HepG2 (cell line): ENCODE results near the gene ABCG2. TPM values are rescaled to one million over a fixed set of nuclear protein-coding genes. Genes with fewer than 3 reads are reported as not detected.

Experiments
- ELF1 ChIP-seq: sonication (generic); formaldehyde crosslinking; IDR thresholded peaks from 2 replicates; pipeline ENCODE4 v1.4.0; 2020; ENCODE audit warnings: missing genetic modification reagents
- FOXK1 ChIP-seq: sonication (generic); formaldehyde crosslinking; IDR thresholded peaks from 2 replicates; pipeline ENCODE4 v1.4.0; 2020; ENCODE audit warnings: low read depth, missing genetic modification reagents, borderline replicate concordance
- IRF2 ChIP-seq: IDR thresholded peaks from 2 replicates; pipeline ENCODE4 v1.6.1; 2018; ENCODE audit warnings: missing genetic modification reagents, missing compliant biosample characterization
- MTF1 ChIP-seq: sonication (generic); formaldehyde crosslinking; IDR thresholded peaks from 2 replicates; pipeline ENCODE4 v1.5.0; 2020; ENCODE audit warnings: missing genetic modification reagents
- NKX3-1 ChIP-seq: sonication (generic); formaldehyde crosslinking; IDR thresholded peaks from 2 replicates; pipeline ENCODE4 v1.5.0; 2020; ENCODE audit warnings: missing genetic modification reagents
- PCBP1 ChIP-seq: fragments of 200-400 bp; formaldehyde crosslinking; IDR thresholded peaks from 2 replicates; pipeline ENCODE4 v1.6.1; 2017; ENCODE audit warnings: mild to moderate bottlenecking, low read depth, low read length, borderline replicate concordance
- PCBP2 ChIP-seq: fragments of 200-400 bp; formaldehyde crosslinking; optimal IDR thresholded peaks from 2 replicates; pipeline ENCODE3; 2018; ENCODE audit warnings: low read length, low read depth; ENCODE audit not compliant: poor library complexity, severe bottlenecking
- SAFB2 ChIP-seq: sonication (generic); formaldehyde crosslinking; IDR thresholded peaks from 2 replicates; pipeline ENCODE4 v1.5.1; 2020; ENCODE audit warnings: missing genetic modification reagents, low read depth, mild to moderate bottlenecking, borderline replicate concordance
- SALL2 ChIP-seq: sonication (generic); formaldehyde crosslinking; IDR thresholded peaks from 2 replicates; pipeline ENCODE4 v1.8.1; 2023; ENCODE audit warnings: mild to moderate bottlenecking, missing genetic modification reagents, inconsistent platforms
- SIX1 ChIP-seq: sonication (generic); formaldehyde crosslinking; IDR thresholded peaks from 2 replicates; pipeline ENCODE4 v1.4.0; 2020; ENCODE audit warnings: missing genetic modification reagents, borderline replicate concordance
- ZNF570 ChIP-seq: sonication (generic); formaldehyde crosslinking; IDR thresholded peaks from 2 replicates; pipeline ENCODE4 v1.4.0; 2020; ENCODE audit warnings: mild to moderate bottlenecking, missing genetic modification reagents, borderline replicate concordance
- ZNF703 ChIP-seq: sonication (generic); formaldehyde crosslinking; IDR thresholded peaks from 2 replicates; pipeline ENCODE4 v1.5.1; 2020; ENCODE audit warnings: missing genetic modification reagents, mild to moderate bottlenecking, moderate library complexity, borderline replicate concordance
- ZNF883 ChIP-seq: sonication (generic); formaldehyde crosslinking; IDR thresholded peaks from 2 replicates; pipeline ENCODE4 v1.5.1; 2020; ENCODE audit warnings: mild to moderate bottlenecking, missing genetic modification reagents; ENCODE audit errors: not compliant biosample characterization
- ZNF891 ChIP-seq: sonication (generic); formaldehyde crosslinking; IDR thresholded peaks from 2 replicates; pipeline ENCODE4 v1.5.0; 2020; ENCODE audit warnings: mild to moderate bottlenecking, missing genetic modification reagents
- polyA plus RNA-seq, 8 experiments: library from polyadenylated mRNA; depleted of rRNA in 3 of 8; stranded (reverse) in 7 of 8; unstranded in 1 of 8; fragments of >200 nt; fragmentation: Illumina TruSeq in 4 of 8; extraction: Trizol in 4 of 8; gene quantifications; 2 replicates each; pipeline versions ENCODE4 v1.2.1 to v1.2.3, GENCODE V29; 2011 to 2016; ENCODE audit warnings: low read depth in 4 of 8, missing spikeins in 1 of 8, mixed read lengths in 1 of 8; ENCODE audit not compliant: insufficient read depth in 1 of 8
- total RNA-seq, 5 experiments: library from RNA; depleted of rRNA; stranded (reverse); fragments of >200 nt; fragmentation: Illumina TruSeq; extraction: Trizol; gene quantifications; 2 replicates each; pipeline ENCODE4 v1.2.3, GENCODE V29; 2016; ENCODE audit warnings: low read depth in 1 of 5
- TF ChIP-seq, protein P1 (sequence below): sonication (generic); formaldehyde crosslinking; IDR thresholded peaks from 2 replicates; pipeline ENCODE4 v1.5.0; 2020; ENCODE audit warnings: mild to moderate bottlenecking, missing genetic modification reagents
- TF ChIP-seq, protein P2 (sequence below): sonication (generic); formaldehyde crosslinking; IDR thresholded peaks from 2 replicates; pipeline ENCODE4 v1.4.0; 2020; ENCODE audit warnings: mild to moderate bottlenecking, low read depth, missing genetic modification reagents
- TF ChIP-seq, protein P3 (sequence below): sonication (generic); formaldehyde crosslinking; IDR thresholded peaks from 2 replicates; pipeline ENCODE4 v1.8.1; 2023; ENCODE audit warnings: mild to moderate bottlenecking, moderate library complexity, missing genetic modification reagents
- TF ChIP-seq, protein P4 (sequence below): sonication (generic); formaldehyde crosslinking; IDR thresholded peaks from 2 replicates; pipeline ENCODE4 v1.4.0; 2020; ENCODE audit warnings: missing genetic modification reagents, borderline replicate concordance
- TF ChIP-seq, protein P5 (sequence below): sonication (generic); formaldehyde crosslinking; IDR thresholded peaks from 2 replicates; pipeline ENCODE4 v1.4.0; 2020; ENCODE audit warnings: mild to moderate bottlenecking, missing genetic modification reagents

The ABCG2 gene
- total and polyA plus RNA-seq, 2 of the 13 experiments (the other 11 are each of a cell fraction or from before 2014, with no cell fraction given), result 10.0 to 15.7 TPM

DNA sequence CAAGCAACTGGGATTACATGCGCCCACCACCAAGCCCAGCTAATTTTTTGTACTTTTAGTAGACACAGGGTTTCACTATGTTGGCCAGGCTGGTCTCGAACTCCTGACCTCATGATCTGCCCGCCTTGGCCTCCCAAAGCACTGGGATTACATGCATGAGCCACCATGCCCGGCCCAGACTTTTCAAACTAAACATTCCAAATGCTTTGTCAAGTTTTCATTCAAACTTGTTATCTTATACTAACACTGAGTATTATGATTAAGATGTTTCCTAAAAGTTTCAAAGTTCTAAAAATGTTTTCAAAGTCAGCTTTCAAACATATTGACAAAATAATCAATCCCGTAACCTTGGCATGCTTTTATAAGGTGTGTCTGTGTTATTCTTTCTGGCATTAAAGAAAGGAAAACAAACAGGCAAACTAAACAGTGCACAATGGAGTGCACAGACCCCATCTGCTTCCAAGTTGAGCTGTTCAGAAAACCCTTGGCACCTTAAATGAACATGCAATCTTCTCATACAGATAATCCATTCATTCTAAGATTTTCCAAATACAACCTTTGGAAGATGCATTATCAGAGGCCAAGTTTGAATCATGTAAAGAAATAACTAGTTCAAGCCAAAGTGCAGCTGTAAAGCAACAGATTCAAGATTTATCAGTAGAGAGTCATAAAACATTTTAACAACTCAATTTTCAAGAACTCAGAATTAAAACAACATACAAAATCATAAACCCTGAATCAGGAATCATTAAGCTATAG is 49.1 kb downstream of the ABCG2 start (continued):
- TF ChIP-seq ZNF891 (CRISPR knock-in tag) (no peak), IRF2 (CRISPR knock-in tag) (no peak; the same call in 1 of the 2 replicates), PCBP1 (no peak), ZNF570 (CRISPR knock-in tag) (no peak), ELF1 (CRISPR knock-in tag) (no peak), FOXK1 (CRISPR knock-in tag) (peak; percentile 65; the same call in 1 of the 2 replicates), MTF1 (no peak), ZNF883 (CRISPR knock-in tag) (no peak), SIX1 (CRISPR knock-in tag) (peak; percentile 78; the same call in 1 of the 2 replicates), SAFB2 (no peak), SALL2 (CRISPR knock-in tag) (no peak), PCBP2 (no peak), ZNF703 (CRISPR knock-in tag) (no peak), NKX3-1 (CRISPR knock-in tag) (0 out of 2 replicates have a peak, but pooled peaks have one; percentile 58)
- TF ChIP-seq, protein P1, sequence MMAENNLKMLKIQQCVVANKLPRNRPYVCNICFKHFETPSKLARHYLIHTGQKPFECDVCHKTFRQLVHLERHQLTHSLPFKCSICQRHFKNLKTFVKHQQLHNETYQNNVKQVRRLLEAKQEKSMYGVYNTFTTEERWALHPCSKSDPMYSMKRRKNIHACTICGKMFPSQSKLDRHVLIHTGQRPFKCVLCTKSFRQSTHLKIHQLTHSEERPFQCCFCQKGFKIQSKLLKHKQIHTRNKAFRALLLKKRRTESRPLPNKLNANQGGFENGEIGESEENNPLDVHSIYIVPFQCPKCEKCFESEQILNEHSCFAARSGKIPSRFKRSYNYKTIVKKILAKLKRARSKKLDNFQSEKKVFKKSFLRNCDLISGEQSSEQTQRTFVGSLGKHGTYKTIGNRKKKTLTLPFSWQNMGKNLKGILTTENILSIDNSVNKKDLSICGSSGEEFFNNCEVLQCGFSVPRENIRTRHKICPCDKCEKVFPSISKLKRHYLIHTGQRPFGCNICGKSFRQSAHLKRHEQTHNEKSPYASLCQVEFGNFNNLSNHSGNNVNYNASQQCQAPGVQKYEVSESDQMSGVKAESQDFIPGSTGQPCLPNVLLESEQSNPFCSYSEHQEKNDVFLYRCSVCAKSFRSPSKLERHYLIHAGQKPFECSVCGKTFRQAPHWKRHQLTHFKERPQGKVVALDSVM, result 0 out of 2 replicates have a peak, but pooled peaks have one; percentile 33
- TF ChIP-seq, protein P2, sequence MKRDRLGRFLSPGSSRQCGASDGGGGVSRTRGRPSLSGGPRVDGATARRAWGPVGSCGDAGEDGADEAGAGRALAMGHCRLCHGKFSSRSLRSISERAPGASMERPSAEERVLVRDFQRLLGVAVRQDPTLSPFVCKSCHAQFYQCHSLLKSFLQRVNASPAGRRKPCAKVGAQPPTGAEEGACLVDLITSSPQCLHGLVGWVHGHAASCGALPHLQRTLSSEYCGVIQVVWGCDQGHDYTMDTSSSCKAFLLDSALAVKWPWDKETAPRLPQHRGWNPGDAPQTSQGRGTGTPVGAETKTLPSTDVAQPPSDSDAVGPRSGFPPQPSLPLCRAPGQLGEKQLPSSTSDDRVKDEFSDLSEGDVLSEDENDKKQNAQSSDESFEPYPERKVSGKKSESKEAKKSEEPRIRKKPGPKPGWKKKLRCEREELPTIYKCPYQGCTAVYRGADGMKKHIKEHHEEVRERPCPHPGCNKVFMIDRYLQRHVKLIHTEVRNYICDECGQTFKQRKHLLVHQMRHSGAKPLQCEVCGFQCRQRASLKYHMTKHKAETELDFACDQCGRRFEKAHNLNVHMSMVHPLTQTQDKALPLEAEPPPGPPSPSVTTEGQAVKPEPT, result no peak
- TF ChIP-seq, protein P3, sequence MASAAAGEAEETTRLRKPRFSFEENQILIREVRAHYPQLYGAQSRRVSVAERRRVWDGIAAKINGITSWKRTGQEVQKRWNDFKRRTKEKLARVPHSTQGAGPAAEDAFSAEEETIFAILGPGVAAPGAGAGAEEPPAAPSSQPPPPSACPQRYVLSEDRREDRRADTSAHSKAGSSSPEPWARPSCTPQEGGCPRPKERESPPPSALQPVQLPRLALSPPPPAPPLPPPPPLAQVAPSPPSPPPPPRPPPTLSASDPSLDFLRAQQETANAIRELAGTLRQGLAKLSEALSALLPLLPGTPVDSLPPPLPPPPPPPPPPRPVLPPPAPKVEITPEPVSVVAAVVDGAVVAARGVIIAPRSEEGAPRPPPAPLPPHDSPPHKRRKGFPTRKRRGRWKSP (CRISPR knock-in tag), result no peak; the same call in 1 of the 2 replicates
- TF ChIP-seq, protein P4, sequence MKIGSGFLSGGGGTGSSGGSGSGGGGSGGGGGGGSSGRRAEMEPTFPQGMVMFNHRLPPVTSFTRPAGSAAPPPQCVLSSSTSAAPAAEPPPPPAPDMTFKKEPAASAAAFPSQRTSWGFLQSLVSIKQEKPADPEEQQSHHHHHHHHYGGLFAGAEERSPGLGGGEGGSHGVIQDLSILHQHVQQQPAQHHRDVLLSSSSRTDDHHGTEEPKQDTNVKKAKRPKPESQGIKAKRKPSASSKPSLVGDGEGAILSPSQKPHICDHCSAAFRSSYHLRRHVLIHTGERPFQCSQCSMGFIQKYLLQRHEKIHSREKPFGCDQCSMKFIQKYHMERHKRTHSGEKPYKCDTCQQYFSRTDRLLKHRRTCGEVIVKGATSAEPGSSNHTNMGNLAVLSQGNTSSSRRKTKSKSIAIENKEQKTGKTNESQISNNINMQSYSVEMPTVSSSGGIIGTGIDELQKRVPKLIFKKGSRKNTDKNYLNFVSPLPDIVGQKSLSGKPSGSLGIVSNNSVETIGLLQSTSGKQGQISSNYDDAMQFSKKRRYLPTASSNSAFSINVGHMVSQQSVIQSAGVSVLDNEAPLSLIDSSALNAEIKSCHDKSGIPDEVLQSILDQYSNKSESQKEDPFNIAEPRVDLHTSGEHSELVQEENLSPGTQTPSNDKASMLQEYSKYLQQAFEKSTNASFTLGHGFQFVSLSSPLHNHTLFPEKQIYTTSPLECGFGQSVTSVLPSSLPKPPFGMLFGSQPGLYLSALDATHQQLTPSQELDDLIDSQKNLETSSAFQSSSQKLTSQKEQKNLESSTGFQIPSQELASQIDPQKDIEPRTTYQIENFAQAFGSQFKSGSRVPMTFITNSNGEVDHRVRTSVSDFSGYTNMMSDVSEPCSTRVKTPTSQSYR (CRISPR knock-in tag), result peak; percentile 22; the same call in 1 of the 2 replicates
- TF ChIP-seq, protein P5, sequence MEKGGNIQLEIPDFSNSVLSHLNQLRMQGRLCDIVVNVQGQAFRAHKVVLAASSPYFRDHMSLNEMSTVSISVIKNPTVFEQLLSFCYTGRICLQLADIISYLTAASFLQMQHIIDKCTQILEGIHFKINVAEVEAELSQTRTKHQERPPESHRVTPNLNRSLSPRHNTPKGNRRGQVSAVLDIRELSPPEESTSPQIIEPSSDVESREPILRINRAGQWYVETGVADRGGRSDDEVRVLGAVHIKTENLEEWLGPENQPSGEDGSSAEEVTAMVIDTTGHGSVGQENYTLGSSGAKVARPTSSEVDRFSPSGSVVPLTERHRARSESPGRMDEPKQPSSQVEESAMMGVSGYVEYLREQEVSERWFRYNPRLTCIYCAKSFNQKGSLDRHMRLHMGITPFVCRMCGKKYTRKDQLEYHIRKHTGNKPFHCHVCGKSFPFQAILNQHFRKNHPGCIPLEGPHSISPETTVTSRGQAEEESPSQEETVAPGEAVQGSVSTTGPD (CRISPR knock-in tag), result no peak
